Mesenchymal stem cell (in vitro differentiated cells and primary cell): ENCODE results near the gene CYSRT1.

Source experiments
- DNase-seq: peaks from one replicate; pipeline ENCODE4 v3.0.0-alpha.2; 2013
- H2AFZ ChIP-seq: one replicate; pipeline ENCODE4 v1.6.1; 2013; ENCODE audit warnings: low read depth, mild to moderate bottlenecking, control low read depth, inconsistent platforms, low read length, moderate library complexity
- H2AK5ac ChIP-seq: 2 replicates; pipeline ENCODE4 v1.6.1; 2013; ENCODE audit warnings: low read length, moderate library complexity, mild to moderate bottlenecking, inconsistent platforms; ENCODE audit not compliant: severe bottlenecking
- H2BK120ac ChIP-seq: one replicate; pipeline ENCODE4 v1.6.1; 2013; ENCODE audit warnings: low read depth, mild to moderate bottlenecking, inconsistent platforms, low read length, moderate library complexity
- H2BK12ac ChIP-seq, 2 experiments: one replicate each; pipeline ENCODE4 v1.6.1; 2013; ENCODE audit warnings: inconsistent platforms in 2 of 2, low read length in 2 of 2, mild to moderate bottlenecking in 2 of 2, moderate library complexity in 2 of 2, control low read depth in 1 of 2
- H2BK15ac ChIP-seq: one replicate; pipeline ENCODE4 v1.6.1; 2013; ENCODE audit warnings: mild to moderate bottlenecking, low read depth, inconsistent platforms; ENCODE audit not compliant: poor library complexity, severe bottlenecking
- H2BK5ac ChIP-seq: 2 replicates; pipeline ENCODE4 v1.6.1; 2013; ENCODE audit warnings: low read depth, mild to moderate bottlenecking, low read length, control low read depth, inconsistent platforms; ENCODE audit not compliant: poor library complexity, severe bottlenecking
- H3K14ac ChIP-seq, 2 experiments: one replicate each; pipeline ENCODE4 v1.6.1; 2013; ENCODE audit warnings: inconsistent platforms in 2 of 2, low read length in 2 of 2, control low read depth in 1 of 2, mild to moderate bottlenecking in 1 of 2, moderate library complexity in 1 of 2
- H3K18ac ChIP-seq, 2 experiments: one replicate each; pipeline ENCODE4 v1.6.1; 2013; ENCODE audit warnings: inconsistent platforms in 2 of 2, low read length in 2 of 2, control low read depth in 1 of 2, low read depth in 1 of 2, mild to moderate bottlenecking in 1 of 2
- H3K23ac ChIP-seq, 2 experiments: one replicate each; pipeline ENCODE4 v1.6.1; 2013; ENCODE audit warnings: inconsistent platforms in 2 of 2, low read length in 2 of 2, mild to moderate bottlenecking in 2 of 2, moderate library complexity in 2 of 2, control low read depth in 1 of 2
- H3K27ac ChIP-seq: 2 replicates; pipeline ENCODE4 v1.5.1; 2013; ENCODE audit warnings: mild to moderate bottlenecking, moderate library complexity, low read length, control low read depth, inconsistent platforms; ENCODE audit not compliant: poor library complexity, severe bottlenecking
- H3K27me3 ChIP-seq, 2 experiments: 2 replicates each; pipeline versions ENCODE4 v1.6.1 to v1.7.0; 2013; ENCODE audit warnings: low read length in 2 of 2, mild to moderate bottlenecking in 2 of 2, moderate library complexity in 2 of 2, control low read depth in 1 of 2, inconsistent platforms in 1 of 2; ENCODE audit not compliant: control insufficient read depth in 1 of 2, insufficient read depth in 1 of 2
- H3K36me3 ChIP-seq, 2 experiments: 2 replicates each; pipeline versions ENCODE4 v1.6.1 to v1.7.0; 2013; ENCODE audit warnings: low read length in 2 of 2, control low read depth in 1 of 2, inconsistent platforms in 1 of 2, low read depth in 1 of 2, mild to moderate bottlenecking in 1 of 2; ENCODE audit not compliant: insufficient read depth in 2 of 2, control insufficient read depth in 1 of 2
- H3K4ac ChIP-seq, 2 experiments: one replicate each; pipeline ENCODE4 v1.6.1; 2013; ENCODE audit warnings: inconsistent platforms in 2 of 2, low read length in 2 of 2, mild to moderate bottlenecking in 2 of 2, moderate library complexity in 2 of 2, control low read depth in 1 of 2, low read depth in 1 of 2
- H3K4me1 ChIP-seq: 2 replicates; pipeline ENCODE4 v1.6.1; 2013; ENCODE audit warnings: low read depth, low read length, control low read depth; ENCODE audit not compliant: control insufficient read depth, insufficient read depth
- H3K4me2 ChIP-seq: 2 replicates; pipeline ENCODE4 v1.6.1; 2013; ENCODE audit warnings: low read length, mild to moderate bottlenecking, inconsistent platforms; ENCODE audit not compliant: poor library complexity, severe bottlenecking
- H3K4me3 ChIP-seq, 2 experiments: 2 replicates each; pipeline versions ENCODE4 v1.5.1 to v1.7.0; 2013; ENCODE audit warnings: low read length in 2 of 2, mild to moderate bottlenecking in 2 of 2, control low read depth in 1 of 2, low read depth in 1 of 2; ENCODE audit not compliant: insufficient read depth in 1 of 2
- H3K79me1 ChIP-seq: replicated peaks from 2 replicates; pipeline ENCODE4 v1.6.1; 2013; ENCODE audit warnings: mild to moderate bottlenecking, control low read depth, low read length, inconsistent platforms; ENCODE audit not compliant: poor library complexity, severe bottlenecking
- H3K9ac ChIP-seq: 2 replicates; pipeline ENCODE4 v1.7.0; 2013; ENCODE audit warnings: mild to moderate bottlenecking, low read length, moderate library complexity
- H3K9me3 ChIP-seq: 2 replicates; pipeline ENCODE4 v1.7.0; 2013; ENCODE audit warnings: mild to moderate bottlenecking, low read length; ENCODE audit not compliant: control insufficient read depth
- H4K8ac ChIP-seq: one replicate; pipeline ENCODE4 v1.6.1; 2013; ENCODE audit warnings: inconsistent platforms, mild to moderate bottlenecking, low read length, moderate library complexity
- H4K91ac ChIP-seq: one replicate; pipeline ENCODE4 v1.6.1; 2013; ENCODE audit warnings: mild to moderate bottlenecking, low read length, inconsistent platforms
- WGBS: methylation state at CpG from one replicate; pipeline ENCODE4 v1.1.7; 2013; ENCODE audit warnings: mixed read lengths; 5-methylcytosine and 5-hydroxymethylcytosine counted together

Gene CYSRT1

DNA sequence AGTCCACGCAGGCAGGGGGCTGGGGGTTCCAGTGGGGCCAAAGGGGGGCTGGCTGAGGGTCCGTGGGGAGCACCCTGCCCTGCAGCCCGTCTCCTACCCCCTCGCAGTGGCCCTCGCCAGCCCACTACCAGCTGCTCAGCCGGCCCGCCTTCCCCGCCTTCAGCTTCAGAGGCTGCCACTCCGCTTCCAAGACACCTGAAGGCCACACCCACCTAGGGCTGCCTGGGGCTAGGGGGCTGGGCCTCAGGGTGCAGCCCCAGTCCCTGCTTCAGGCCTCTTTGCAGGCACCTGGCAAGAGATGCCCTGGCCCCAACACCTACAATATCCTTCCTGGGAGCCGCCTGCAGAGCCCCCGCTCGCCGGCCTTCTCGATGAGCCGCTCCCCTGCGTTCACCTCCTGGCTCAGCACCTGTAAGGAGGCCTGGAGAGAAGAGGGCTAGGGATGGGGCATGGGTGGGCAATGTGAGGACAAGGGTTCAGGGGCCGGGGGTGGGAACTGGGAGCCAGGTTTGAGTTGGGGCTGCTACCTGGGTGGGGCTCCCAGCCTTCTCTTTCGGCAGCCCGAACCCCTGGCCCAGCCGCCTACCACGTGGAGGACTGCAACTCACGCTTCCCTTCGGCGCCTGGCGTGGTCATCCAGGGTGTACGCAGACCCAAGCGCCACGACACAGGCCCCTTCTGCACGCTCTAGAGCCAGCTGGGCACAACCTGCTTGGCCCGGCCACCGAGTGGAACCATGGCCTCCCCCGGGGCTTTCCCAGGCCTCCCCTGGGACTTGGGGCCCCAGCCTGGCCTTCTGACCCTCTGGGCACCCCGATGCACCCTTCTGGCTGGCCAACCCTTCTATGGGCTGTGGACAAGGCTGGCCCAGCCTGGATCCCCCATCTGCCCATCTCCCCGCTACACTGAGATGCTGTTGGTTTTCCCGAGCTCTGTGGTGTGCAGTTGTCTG is 27.9 kb downstream of the CYSRT1 start:
- H4K91ac ChIP-seq, result no peak overlapping the region
- H3K27ac ChIP-seq, result no peak overlapping the region
- H2BK120ac ChIP-seq, result no peak overlapping the region
- H3K4me2 ChIP-seq, result no peak overlapping the region
- WGBS, result 90% methylated on average over 33 of the region's 35 CpGs
- DNase-seq, result no peak
- H4K8ac ChIP-seq, result no peak overlapping the region
- H3K23ac ChIP-seq, result no peak overlapping the region
- H2AFZ ChIP-seq, result no peak overlapping the region
- H3K4me1 ChIP-seq, result peaks cover 34% of the 10 kb centered on the region
- no peak overlapping the region for H2BK12ac ChIP-seq
- H2BK15ac ChIP-seq, result no peak overlapping the region
- H3K36me3 ChIP-seq, result peaks cover 0 to 16% of the 10 kb centered on the region in 2 experiments
- no peak overlapping the region for H2AK5ac ChIP-seq
- no peak overlapping the region for H2BK5ac ChIP-seq
- peaks cover 9% of the 10 kb centered on the region for H3K79me1 ChIP-seq
- H3K4me3 ChIP-seq, result no peak overlapping the region
- no peaks in the 10 kb centered on the region for H3K9me3 ChIP-seq
- no peak overlapping the region for H3K14ac ChIP-seq
- H3K9ac ChIP-seq, result no peak overlapping the region
- no peak overlapping the region for H3K18ac ChIP-seq
- H3K27me3 ChIP-seq, result peaks cover 0 to 5% of the 10 kb centered on the region in 2 experiments
- no peak overlapping the region for H3K4ac ChIP-seq

DNA sequence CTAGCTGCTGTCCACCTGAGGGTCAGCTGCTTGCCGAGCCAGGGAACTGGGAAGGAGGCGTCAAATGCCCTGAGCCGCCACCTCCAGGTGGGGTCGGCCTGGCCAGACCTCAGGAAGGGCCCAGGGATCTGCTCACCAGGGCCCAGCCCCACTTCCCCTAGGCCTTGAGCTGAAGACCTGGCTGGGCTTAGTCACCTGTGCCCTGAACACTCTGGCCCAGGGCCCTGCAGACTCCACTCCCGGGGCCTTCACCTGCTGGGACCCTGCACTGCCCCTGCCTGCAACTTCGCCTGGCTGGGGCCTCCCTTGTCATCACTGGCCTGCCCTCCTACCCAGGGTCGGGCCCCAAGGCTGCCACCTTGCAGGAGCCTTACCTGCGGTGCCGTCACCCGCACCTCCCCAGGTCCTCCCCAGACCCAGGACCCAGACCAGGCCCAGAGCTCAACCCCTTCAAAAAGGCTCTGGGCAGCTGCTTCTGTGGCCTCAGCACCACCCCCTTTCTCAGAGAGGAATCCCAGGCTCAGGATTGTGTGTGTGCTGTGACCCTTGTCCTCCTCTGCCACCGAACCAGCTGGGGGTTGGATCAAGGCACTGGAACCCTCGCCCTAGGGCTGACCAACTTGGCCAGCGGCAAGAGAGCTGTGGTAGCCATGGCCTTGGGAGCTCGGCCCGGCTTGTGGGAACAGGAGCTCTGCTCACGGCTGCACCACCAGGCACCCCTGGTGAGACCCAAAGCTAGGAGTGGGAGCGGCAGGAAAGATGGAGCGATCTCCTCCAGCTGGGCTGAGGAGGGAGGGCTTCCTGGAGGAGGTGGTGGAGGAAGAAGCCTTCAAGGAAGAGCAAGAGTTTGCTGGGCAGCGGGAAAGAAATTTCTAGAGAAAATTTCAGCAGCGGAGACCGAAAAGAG is 29.0 kb downstream of the CYSRT1 start:
- H3K4me3 ChIP-seq, result peak overlapping the region; percentile 88 to 93
- peak overlapping the region; percentile 88 for H3K9ac ChIP-seq
- H3K9me3 ChIP-seq, result no peaks in the 10 kb centered on the region
- H3K4me2 ChIP-seq, result peak overlapping the region; percentile 92
- H3K27me3 ChIP-seq, result peaks cover 0 to 5% of the 10 kb centered on the region in 2 experiments
- peaks cover 11% of the 10 kb centered on the region for H3K79me1 ChIP-seq
- peaks cover 8 to 26% of the 10 kb centered on the region in 2 experiments for H3K36me3 ChIP-seq
- H3K14ac ChIP-seq, result no peak overlapping the region
- no peak overlapping the region for H3K27ac ChIP-seq
- H2AFZ ChIP-seq, result no peak overlapping the region
- H2AK5ac ChIP-seq, result no peak overlapping the region
- H3K4me1 ChIP-seq, result peaks cover 36% of the 10 kb centered on the region
- no peak overlapping the region for H4K91ac ChIP-seq
- DNase-seq, result peak; percentile 23
- H3K23ac ChIP-seq, result peak overlapping the region in 1 of 2 experiments; percentile 75
- peak overlapping the region; percentile 54 to 93 for H3K4ac ChIP-seq
- H4K8ac ChIP-seq, result peak overlapping the region; percentile 35
- WGBS, result 69% methylated on average over 21 of the region's 21 CpGs
- H2BK120ac ChIP-seq, result peak overlapping the region; percentile 56
- H2BK15ac ChIP-seq, result no peak overlapping the region
- no peak overlapping the region for H2BK5ac ChIP-seq
- H2BK12ac ChIP-seq, result no peak overlapping the region
- H3K18ac ChIP-seq, result peak overlapping the region; percentile 84 to 86

DNA sequence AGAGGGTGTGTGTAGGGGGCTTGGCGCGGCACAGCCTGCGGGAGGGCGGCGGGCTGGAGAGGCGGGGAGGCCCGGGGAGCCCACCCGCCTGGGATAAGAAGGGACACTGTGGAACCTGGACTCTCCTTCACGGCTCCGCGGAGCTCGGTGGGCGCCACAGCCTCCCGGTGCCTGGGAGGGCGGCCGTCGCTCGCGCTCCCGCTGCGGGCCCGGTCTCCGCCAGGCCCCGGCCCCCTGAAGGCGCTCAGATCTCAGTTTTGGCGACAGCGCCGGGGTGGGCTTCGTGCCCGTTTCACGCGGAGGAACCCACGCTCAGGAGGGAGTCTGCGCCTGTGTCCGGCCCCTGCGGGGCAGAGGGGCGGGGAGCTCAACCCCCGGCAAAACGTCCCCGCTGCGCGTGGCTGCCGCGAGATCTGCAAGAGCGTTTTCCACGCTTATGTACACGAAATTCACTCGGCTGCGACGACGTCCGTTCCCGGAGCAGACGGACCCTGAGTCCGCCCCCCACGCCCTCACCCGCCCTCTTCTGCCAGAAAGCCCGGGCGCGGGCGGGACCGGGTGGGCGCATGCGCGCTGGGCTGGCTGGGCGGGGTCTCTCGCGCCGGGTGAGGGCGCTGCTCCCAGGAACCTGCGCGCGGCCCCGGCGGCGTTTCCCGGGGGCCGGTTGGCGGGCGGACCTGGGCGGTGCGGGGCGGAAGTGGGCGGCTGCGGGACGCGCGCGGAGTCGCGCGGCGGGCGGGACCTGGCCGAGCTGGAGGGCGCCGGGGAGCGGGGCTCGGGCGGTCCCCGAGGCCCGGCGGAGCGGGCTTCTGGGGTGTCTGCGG is 29.9 kb downstream of the CYSRT1 start, which contains the start of gene NELFB:
NELFB (plus strand) TSS at position 704 of the 824 bp plus-strand sequence.
- no peaks in the 10 kb centered on the region for H3K27me3 ChIP-seq
- H3K4me3 ChIP-seq, result peak within 1 kb of the TSS; percentile 93 to 97
- peak within 1 kb of the TSS in 1 of 2 experiments; percentile 32 for H2BK12ac ChIP-seq
- peak within 1 kb of the TSS; percentile 92 for H3K4me2 ChIP-seq
- peak within 1 kb of the TSS; percentile 90 for H3K9ac ChIP-seq
- H3K36me3 ChIP-seq, result peaks cover 12 to 31% of the 10 kb centered on the region in 2 experiments
- H3K27ac ChIP-seq, result no peak within 1 kb of the TSS
- H3K4me1 ChIP-seq, result peaks cover 36% of the 10 kb centered on the region
- under 1% methylated on average over 44 of the region's 105 CpGs for WGBS
- H4K8ac ChIP-seq, result peak within 1 kb of the TSS; percentile 56
- peak within 1 kb of the TSS; percentile 93 for H2BK15ac ChIP-seq
- peak within 1 kb of the TSS in 1 of 2 experiments; percentile 75 for H3K23ac ChIP-seq
- H2BK5ac ChIP-seq, result peak within 1 kb of the TSS; percentile 40
- H3K18ac ChIP-seq, result peak within 1 kb of the TSS; percentile 84 to 86
- H3K14ac ChIP-seq, result peak within 1 kb of the TSS in 1 of 2 experiments; percentile 93
- H2BK120ac ChIP-seq, result peak within 1 kb of the TSS; percentile 85
- H2AK5ac ChIP-seq, result no peak within 1 kb of the TSS
- peak within 1 kb of the TSS; percentile 85 for H2AFZ ChIP-seq
- no peaks in the 10 kb centered on the region for H3K9me3 ChIP-seq
- H3K4ac ChIP-seq, result peak within 1 kb of the TSS; percentile 91 to 93
- peak within 1 kb of the TSS; percentile 85 for H4K91ac ChIP-seq
- H3K79me1 ChIP-seq, result peaks cover 14% of the 10 kb centered on the region
- peak; percentile 81 for DNase-seq
